ENCODE results near the gene RIMS1. TPM values are rescaled to one million over a fixed set of nuclear protein-coding genes. Genes with fewer than 3 reads are reported as not detected.

Gene RIMS1
- total RNA-seq, 4 donors from 2014 or later = 0.10 to 1.4 (median 1.1) TPM; not detected in 1

- no peak for TF ChIP-seq CTCF (IDR thresholded peaks at IDR 0.05 in 4 of 5, conservative IDR thresholded peaks at IDR 0.05 in 1 of 5)
- TF ChIP-seq POLR2A (IDR thresholded peaks at IDR 0.05) = no peak
- Histone ChIP-seq H3K27me3 (no peaks in the 10 kb centered on the region), H3K36me3 (no peaks in the 10 kb centered on the region), H3K9me3 (no peaks in the 10 kb centered on the region), H3K27ac (no peak overlapping the region), H3K4me1 (no peaks in the 10 kb centered on the region), H3K4me3 (no peak overlapping the region)
- intact Hi-C loops (cut with DNase I; ENCODE audit: low total_unique reads) (no loop called here), in situ Hi-C loops (cut with MboI; ENCODE audit: low sequenced_read_pairs in 4 of 4) (no loop called here)
- no peak for ATAC-seq
- no peak for DNase-seq
Measured at GRCh38 chr6:72363844-72364740, 477.7 kb downstream of the RIMS1 start.

GRCh38 chr6:72365773-72366172 lies 479.4 kb downstream of the RIMS1 start:
- DNase-seq (no peak), ATAC-seq (no peak)
- H3K4me1 ChIP-seq = no peaks in the 10 kb centered on the region
- H3K9me3 ChIP-seq = no peaks in the 10 kb centered on the region
- H3K4me3 ChIP-seq = no peak overlapping the region
- no peak overlapping the region for H3K27ac ChIP-seq
- no peaks in the 10 kb centered on the region for H3K27me3 ChIP-seq
- H3K36me3 ChIP-seq = no peaks in the 10 kb centered on the region
- in situ Hi-C loops (cut with MboI; ENCODE audit: low sequenced_read_pairs in 4 of 4) = no loop called here
- intact Hi-C loops (cut with DNase I; ENCODE audit: low total_unique reads) = no loop called here
- no peak for TF ChIP-seq CTCF (IDR thresholded peaks at IDR 0.05 in 4 of 5, conservative IDR thresholded peaks at IDR 0.05 in 1 of 5)
- no peak for TF ChIP-seq POLR2A (IDR thresholded peaks at IDR 0.05)

GRCh38 chr6:72367439-72367838 lies 481.1 kb downstream of the RIMS1 start:
- Histone ChIP-seq H3K4me1 (no peaks in the 10 kb centered on the region), H3K36me3 (no peaks in the 10 kb centered on the region), H3K27me3 (no peaks in the 10 kb centered on the region), H3K27ac (no peak overlapping the region), H3K4me3 (no peak overlapping the region), H3K9me3 (no peaks in the 10 kb centered on the region)
- in situ Hi-C loops (cut with MboI; ENCODE audit: low sequenced_read_pairs in 4 of 4) = no loop called here
- ATAC-seq (no peak), DNase-seq (no peak)
- intact Hi-C loops (cut with DNase I; ENCODE audit: low total_unique reads) = no loop called here
- TF ChIP-seq POLR2A (IDR thresholded peaks at IDR 0.05) (no peak), CTCF (IDR thresholded peaks at IDR 0.05 in 4 of 5, conservative IDR thresholded peaks at IDR 0.05 in 1 of 5) (no peak)

- no peak overlapping the region for H3K27ac ChIP-seq
- TF ChIP-seq CTCF (IDR thresholded peaks at IDR 0.05 in 4 of 5, conservative IDR thresholded peaks at IDR 0.05 in 1 of 5) (no peak), POLR2A (IDR thresholded peaks at IDR 0.05) (no peak)
- intact Hi-C loops (cut with DNase I; ENCODE audit: low total_unique reads) = no loop called here
Measured at GRCh38 chr6:72371473-72371872, 485.1 kb downstream of the RIMS1 start.

More at GRCh38 chr6:72371473-72371872, 485.1 kb downstream of the RIMS1 start:
- H3K36me3 ChIP-seq = no peaks in the 10 kb centered on the region
- in situ Hi-C loops (cut with MboI; ENCODE audit: low sequenced_read_pairs in 4 of 4) = no loop called here
- no peaks in the 10 kb centered on the region for H3K9me3 ChIP-seq
- no peak overlapping the region for H3K4me3 ChIP-seq
- ATAC-seq = no peak
- no peaks in the 10 kb centered on the region for H3K4me1 ChIP-seq
- no peaks in the 10 kb centered on the region for H3K27me3 ChIP-seq
- DNase-seq = no peak

Data from gastrocnemius medialis (tissue), 4 donors.